ENCODE results near the gene SPON2. TPM values are rescaled to one million over a fixed set of nuclear protein-coding genes. Genes with fewer than 3 reads are reported as not detected.

Gene SPON2
- total RNA-seq, 3 donors from 2014 or later, result 19.6 to 42.1 (median 41.4) TPM

- no peak for TF ChIP-seq CTCF (IDR thresholded peaks at IDR 0.05)
- intact Hi-C loops (cut with DNase I, micrococcal nuclease), result no loop called here
- Histone ChIP-seq H3K36me3 (ENCODE audit: low read depth) (no peaks in the 10 kb centered on the region), H3K4me1 (ENCODE audit: low read depth) (no peaks in the 10 kb centered on the region), H3K9me3 (peaks cover 7% of the 10 kb centered on the region), H3K4me3 (no peak overlapping the region)
- ATAC-seq (no peak), DNase-seq (no peak)
Observed at GRCh38 chr4:1155314-1155713, 17.1 kb downstream of the SPON2 start.

- H3K9me3 ChIP-seq, result peaks cover 7% of the 10 kb centered on the region
- ATAC-seq (peak; percentile 43), DNase-seq (peak; percentile 37 to 42 (median 37))
- intact Hi-C loops (cut with DNase I, micrococcal nuclease), result no loop called here
- H3K36me3 ChIP-seq (ENCODE audit: low read depth), result no peaks in the 10 kb centered on the region
- no peak overlapping the region for H3K4me3 ChIP-seq
- no peaks in the 10 kb centered on the region for H3K4me1 ChIP-seq (ENCODE audit: low read depth)
- no peak for TF ChIP-seq CTCF (IDR thresholded peaks at IDR 0.05)
Observed at GRCh38 chr4:1154523-1155182, 17.7 kb downstream of the SPON2 start.

- DNase-seq (no peak), ATAC-seq (peak; percentile 27)
- H3K9me3 ChIP-seq, result peaks cover 7% of the 10 kb centered on the region
- no peak for TF ChIP-seq CTCF (IDR thresholded peaks at IDR 0.05)
- no peak overlapping the region for H3K4me3 ChIP-seq
- H3K4me1 ChIP-seq (ENCODE audit: low read depth), result no peaks in the 10 kb centered on the region
- intact Hi-C loops (cut with DNase I, micrococcal nuclease), result no loop called here
- no peaks in the 10 kb centered on the region for H3K36me3 ChIP-seq (ENCODE audit: low read depth)
Observed at GRCh38 chr4:1154126-1154522, 18.3 kb downstream of the SPON2 start.

GRCh38 chr4:1153567-1154090 lies 18.8 kb downstream of the SPON2 start:
- no peaks in the 10 kb centered on the region for H3K4me1 ChIP-seq (ENCODE audit: low read depth)
- ATAC-seq (no peak), DNase-seq (no peak)
- peaks cover 7% of the 10 kb centered on the region for H3K9me3 ChIP-seq
- TF ChIP-seq CTCF (IDR thresholded peaks at IDR 0.05), result no peak
- no peaks in the 10 kb centered on the region for H3K36me3 ChIP-seq (ENCODE audit: low read depth)
- no peak overlapping the region for H3K4me3 ChIP-seq
- intact Hi-C loops (cut with DNase I, micrococcal nuclease), result no loop called here

- no peak for ATAC-seq
- no peak for DNase-seq
- no peaks in the 10 kb centered on the region for H3K36me3 ChIP-seq (ENCODE audit: low read depth)
- no peak for TF ChIP-seq CTCF (IDR thresholded peaks at IDR 0.05)
- no peak overlapping the region for H3K4me3 ChIP-seq
- no peaks in the 10 kb centered on the region for H3K4me1 ChIP-seq (ENCODE audit: low read depth)
- intact Hi-C loops (cut with DNase I, micrococcal nuclease), result no loop called here
- no peaks in the 10 kb centered on the region for H3K9me3 ChIP-seq
Observed at GRCh38 chr4:1152290-1152689, 20.1 kb downstream of the SPON2 start.
